Common myeloid progenitor, CD34-positive (primary cell): ENCODE data around the gene ZDHHC11B.
"Not testable (repeated sequence)": the region's sequence is repeated elsewhere in the genome, so short reads cannot be mapped to it uniquely, and the experiment has no call there.

ENCODE experiments used
- CTCF ChIA-PET: fragments of 350-600 bp; sonication (Branson Sonifier 250); formaldehyde crosslinking; loops from one replicate; lab custom pipeline; 2021; ENCODE audit warnings: antibody characterized with exemption; lab: Charles Lee
- POLR2A ChIA-PET: fragments of 350-600 bp; sonication (Branson Sonifier 250); formaldehyde crosslinking; loops from one replicate; lab custom pipeline; 2021; ENCODE audit warnings: antibody characterized with exemption; lab: Charles Lee
- DNase-seq, 3 donors: peaks; one replicate each; pipeline versions ENCODE4 v3.0.0 to v3.0.0-alpha.2; 2013
- H3K27ac ChIP-seq, 2 experiments: 1 replicate in 1 of 2; 2 replicates in 1 of 2; pipeline ENCODE4 v1.7.0; 2013; ENCODE audit warnings: inconsistent platforms in 2 of 2, low read length in 2 of 2, mild to moderate bottlenecking in 2 of 2, low read depth in 1 of 2, moderate library complexity in 1 of 2; ENCODE audit not compliant: severe bottlenecking in 2 of 2, insufficient read depth in 1 of 2, poor library complexity in 1 of 2
- H3K27me3 ChIP-seq, 5 experiments: replicated peaks in 2 of 5; 1 replicate in 3 of 5; 2 replicates in 2 of 5; pipeline versions ENCODE4 v1.6.1 to v1.7.0; 2013; ENCODE audit warnings: low read length in 4 of 5, mild to moderate bottlenecking in 2 of 5, moderate library complexity in 2 of 5, inconsistent platforms in 1 of 5; ENCODE audit not compliant: insufficient read depth in 5 of 5, control insufficient read depth in 4 of 5
- H3K36me3 ChIP-seq, 4 experiments: 1 replicate in 2 of 4; 2 replicates in 2 of 4; pipeline versions ENCODE4 v1.6.1 to v1.7.0; 2013; ENCODE audit warnings: low read length in 3 of 4, control low read depth in 1 of 4, mild to moderate bottlenecking in 1 of 4; ENCODE audit not compliant: control insufficient read depth in 4 of 4, insufficient read depth in 4 of 4
- H3K4me1 ChIP-seq, 4 experiments: 1 replicate in 3 of 4; 2 replicates in 1 of 4; pipeline versions ENCODE4 v1.6.1 to v1.7.1; 2013; ENCODE audit warnings: low read length in 3 of 4, mild to moderate bottlenecking in 3 of 4, control low read depth in 1 of 4, inconsistent platforms in 1 of 4, moderate library complexity in 1 of 4; ENCODE audit not compliant: control insufficient read depth in 4 of 4, insufficient read depth in 4 of 4; ENCODE audit errors: control extremely low read depth in 1 of 4
- H3K4me3 ChIP-seq, 7 experiments: 1 replicate in 4 of 7; 2 replicates in 3 of 7; pipeline versions ENCODE4 v1.5.1 to v1.7.0; 2013; ENCODE audit warnings: mild to moderate bottlenecking in 7 of 7, low read length in 6 of 7, moderate library complexity in 6 of 7, inconsistent platforms in 2 of 7, low read depth in 2 of 7, control low read depth in 1 of 7; ENCODE audit not compliant: insufficient read depth in 4 of 7, control insufficient read depth in 1 of 7; ENCODE audit errors: extremely low read depth in 1 of 7
- H3K9me3 ChIP-seq, 5 experiments: 1 replicate in 4 of 5; 2 replicates in 1 of 5; pipeline versions ENCODE4 v1.6.1 to v1.7.1; 2013; ENCODE audit warnings: low read length in 4 of 5, mild to moderate bottlenecking in 2 of 5, inconsistent platforms in 1 of 5, low read depth in 1 of 5, moderate library complexity in 1 of 5; ENCODE audit not compliant: control insufficient read depth in 4 of 5, insufficient read depth in 2 of 5; ENCODE audit errors: control extremely low read depth in 1 of 5
- WGBS: methylation state at CpG from one replicate; pipeline ENCODE4 v1.1.5; 2013; ENCODE audit not compliant: insufficient coverage; 5-methylcytosine and 5-hydroxymethylcytosine counted together

The ZDHHC11B gene

DNA sequence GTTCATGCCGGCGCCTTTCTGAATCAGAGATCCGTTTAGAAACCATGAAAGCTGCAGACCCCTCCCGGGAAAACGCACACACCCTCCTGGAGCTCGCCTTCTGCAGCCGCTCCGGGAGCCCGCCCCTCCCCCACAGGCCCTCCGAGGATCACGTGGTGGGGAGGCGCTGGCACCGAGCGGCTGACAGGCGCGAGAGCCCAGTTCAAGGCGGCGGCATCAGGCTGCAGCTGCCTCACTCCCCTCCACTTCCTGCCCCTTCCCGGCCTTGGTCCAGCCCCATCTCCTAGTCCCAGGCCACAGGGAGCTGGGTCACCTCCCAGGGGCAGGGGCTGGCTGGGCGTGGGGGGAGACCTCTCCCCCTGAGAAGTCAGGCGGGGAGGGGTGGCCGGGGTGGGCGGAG, 93.5 kb downstream of the ZDHHC11B start:
- WGBS: no CpG with 5 or more reads among the region's 23 CpGs
- CTCF ChIA-PET: not testable (repeated sequence)

GRCh38 chr5:690293-690692, 94.2 kb downstream of the ZDHHC11B start:
- H3K27ac ChIP-seq, CTCF ChIA-PET, POLR2A ChIA-PET, H3K36me3 ChIP-seq, DNase-seq, H3K4me3 ChIP-seq, H3K9me3 ChIP-seq: not testable (repeated sequence)
- Histone ChIP-seq H3K4me1 (peaks cover 0 to 12% (median 4%) of the 10 kb centered on the region in 4 experiments), H3K27me3 (peaks cover 0 to 28% (median 0%) of the 10 kb centered on the region in 5 experiments)
- no CpG with 5 or more reads among the region's 12 CpGs for WGBS

More for the DNA sequence above, 93.5 kb downstream of the ZDHHC11B start:
- DNase-seq, H3K36me3 ChIP-seq, H3K27ac ChIP-seq, POLR2A ChIA-PET, H3K9me3 ChIP-seq, H3K4me3 ChIP-seq: not testable (repeated sequence)
- peaks cover 0 to 23% (median 0%) of the 10 kb centered on the region in 5 experiments for H3K27me3 ChIP-seq
- peaks cover 0 to 12% (median 4%) of the 10 kb centered on the region in 4 experiments for H3K4me1 ChIP-seq

GRCh38 chr5:688348-689010, 96.0 kb downstream of the ZDHHC11B start:
- H3K4me3 ChIP-seq, H3K27ac ChIP-seq, DNase-seq, POLR2A ChIA-PET, CTCF ChIA-PET, H3K9me3 ChIP-seq, H3K36me3 ChIP-seq, H3K4me1 ChIP-seq: not testable (repeated sequence)
- WGBS: 96% methylated on average over 10 of the region's 30 CpGs
- H3K27me3 ChIP-seq: peaks cover 0 to 28% (median 0%) of the 10 kb centered on the region in 5 experiments

DNA sequence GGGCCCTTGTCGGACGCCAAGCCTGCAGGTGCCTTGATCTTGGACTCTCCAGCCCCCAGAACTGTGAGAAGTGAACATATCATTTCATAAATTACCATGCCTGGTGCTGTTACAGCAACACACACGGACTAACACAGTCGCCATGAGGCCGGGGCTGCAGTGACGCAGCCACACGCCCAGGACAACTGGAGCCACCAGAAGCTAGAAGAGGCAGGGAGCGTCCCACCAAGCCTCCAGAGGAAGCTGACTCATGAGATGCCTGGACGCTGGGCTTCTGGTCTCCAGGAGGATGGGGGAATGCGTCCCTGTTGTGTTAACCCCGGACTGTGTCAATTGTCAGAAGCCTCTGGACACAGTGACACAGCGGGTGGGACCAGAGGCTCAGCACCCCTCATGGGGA, 97.6 kb downstream of the ZDHHC11B start:
- H3K4me1 ChIP-seq, H3K27ac ChIP-seq, H3K4me3 ChIP-seq, POLR2A ChIA-PET, CTCF ChIA-PET, DNase-seq, H3K9me3 ChIP-seq, H3K36me3 ChIP-seq: not testable (repeated sequence)
- 100% methylated on average over 3 of the region's 12 CpGs for WGBS
- H3K27me3 ChIP-seq: peaks cover 0 to 18% (median 0%) of the 10 kb centered on the region in 5 experiments

- POLR2A ChIA-PET, H3K36me3 ChIP-seq, H3K9me3 ChIP-seq, H3K27ac ChIP-seq, H3K4me3 ChIP-seq, H3K4me1 ChIP-seq, DNase-seq, CTCF ChIA-PET: not testable (repeated sequence)
- WGBS: 95% methylated on average over 8 of the region's 12 CpGs
- peaks cover 0 to 14% (median 0%) of the 10 kb centered on the region in 5 experiments for H3K27me3 ChIP-seq
Observed at GRCh38 chr5:686172-686523, 98.4 kb downstream of the ZDHHC11B start.

DNA sequence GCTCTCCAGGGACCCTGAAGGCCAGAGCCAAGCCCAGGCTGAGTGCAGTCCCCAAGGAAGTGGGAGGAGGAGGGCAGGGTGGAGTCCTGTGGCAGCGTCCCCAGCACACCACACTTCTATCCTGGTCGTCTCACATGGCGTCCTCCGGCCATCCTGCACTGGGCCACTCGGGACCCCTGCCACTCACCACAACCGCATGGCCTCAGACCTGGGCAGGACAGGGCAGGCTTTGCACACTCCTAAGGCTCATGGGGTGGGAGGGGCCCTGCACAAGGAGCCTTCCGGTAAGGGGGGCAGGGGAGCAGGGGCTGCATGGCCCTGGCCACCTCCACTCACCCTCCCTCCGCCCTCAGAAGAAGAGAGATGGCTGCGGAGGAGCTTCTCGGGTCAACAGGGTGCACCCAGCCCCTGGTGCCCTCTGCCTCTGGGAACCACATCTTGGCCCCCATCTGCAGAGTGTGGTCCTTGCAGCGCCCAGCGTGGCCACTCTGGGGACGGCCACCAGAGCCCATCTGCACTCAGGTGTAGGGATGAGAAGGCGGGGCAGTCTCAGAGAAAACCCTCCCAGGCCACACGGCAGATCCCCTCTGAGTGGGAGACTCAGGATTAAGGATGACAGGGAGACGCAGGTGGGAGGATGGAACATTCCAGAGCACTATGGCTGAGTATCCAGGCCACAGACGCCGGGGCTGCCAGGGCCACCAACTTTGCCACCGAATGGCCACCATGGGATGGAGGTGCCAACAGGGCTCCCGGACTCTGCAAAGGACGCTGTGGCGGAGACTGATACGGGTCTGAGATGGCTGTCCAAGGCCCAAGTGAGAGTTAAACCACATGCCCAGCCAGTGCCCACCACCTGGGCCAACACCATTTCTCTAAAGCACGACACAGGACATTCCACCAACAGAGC, 99.0 kb downstream of the ZDHHC11B start:
- 93% methylated on average over 22 of the region's 24 CpGs for WGBS
- POLR2A ChIA-PET: no interaction called here
- CTCF ChIA-PET: no interaction called here
- no peak overlapping the region for H3K27ac ChIP-seq
- no peak for DNase-seq
- H3K36me3 ChIP-seq: no peaks in the 10 kb centered on the region
- H3K4me3 ChIP-seq: no peak overlapping the region
- H3K9me3 ChIP-seq: no peaks in the 10 kb centered on the region
- no peaks in the 10 kb centered on the region for H3K4me1 ChIP-seq
- peaks cover 0 to 14% (median 0%) of the 10 kb centered on the region in 5 experiments for H3K27me3 ChIP-seq

DNA sequence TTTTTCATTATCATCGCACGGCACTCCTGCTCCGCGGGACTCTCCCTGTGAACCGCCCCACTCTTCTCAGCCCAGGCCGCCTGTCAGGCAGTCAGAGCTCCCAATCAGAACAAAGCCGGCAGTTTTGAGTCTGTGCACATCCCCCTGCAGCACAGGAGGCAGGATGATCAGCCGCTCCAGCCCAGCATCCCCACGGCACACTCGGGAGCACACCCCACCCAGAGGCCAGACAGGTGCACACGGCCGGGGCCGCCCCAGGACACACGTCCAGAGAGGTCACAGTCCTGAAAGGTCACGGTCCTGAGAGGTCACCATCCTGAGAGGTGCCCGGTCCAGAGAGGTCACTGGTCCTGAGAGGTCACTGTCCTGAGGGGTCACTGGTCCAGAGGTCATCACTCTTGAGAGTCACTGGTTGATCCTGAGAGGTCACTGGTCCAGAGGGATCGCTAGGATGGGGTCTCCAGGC, 99.7 kb downstream of the ZDHHC11B start:
- peak in 1 of 3 donors; percentile 24 for DNase-seq
- H3K4me1 ChIP-seq: no peaks in the 10 kb centered on the region
- POLR2A ChIA-PET: no interaction called here
- CTCF ChIA-PET: no interaction called here
- peaks cover 0 to 14% (median 0%) of the 10 kb centered on the region in 5 experiments for H3K27me3 ChIP-seq
- no peak overlapping the region for H3K27ac ChIP-seq
- no peaks in the 10 kb centered on the region for H3K9me3 ChIP-seq
- no peak overlapping the region for H3K4me3 ChIP-seq
- no peaks in the 10 kb centered on the region for H3K36me3 ChIP-seq
- WGBS: 81% methylated on average over 17 of the region's 17 CpGs
